CD4-positive, alpha-beta memory T cell (primary cell): ENCODE measurements around the gene ATF7. TPM values are rescaled to one million over a fixed set of nuclear protein-coding genes. Genes with fewer than 3 reads are reported as not detected.

Experiments
- CTCF ChIA-PET: fragments of 350-600 bp; sonication (Branson Sonifier 250); formaldehyde crosslinking; loops from one replicate; lab custom pipeline; 2021; ENCODE audit warnings: inconsistent platforms; ENCODE audit not compliant: partially characterized antibody; lab: Charles Lee
- POLR2A ChIA-PET: fragments of 350-600 bp; sonication (Branson Sonifier 250); formaldehyde crosslinking; loops from one replicate; lab custom pipeline; 2021; ENCODE audit not compliant: partially characterized antibody; lab: Charles Lee
- DNase-seq, 5 donors: peaks; one replicate each; pipeline versions ENCODE4 v3.0.0 to v3.0.0-alpha.2; 2020 to 2022; ENCODE audit warnings: mixed read lengths in 1 of 5
- H3K27ac ChIP-seq: one replicate; pipeline ENCODE4 v1.7.0; 2013; ENCODE audit warnings: low read depth, low read length
- H3K27me3 ChIP-seq: 2 replicates; pipeline ENCODE4 v1.7.0; 2013; ENCODE audit warnings: mild to moderate bottlenecking, low read length, moderate library complexity; ENCODE audit not compliant: insufficient read depth
- H3K36me3 ChIP-seq: 2 replicates; pipeline ENCODE4 v1.7.0; 2013; ENCODE audit warnings: mild to moderate bottlenecking, low read length, moderate library complexity; ENCODE audit not compliant: insufficient read depth
- H3K4me1 ChIP-seq: 2 replicates; pipeline ENCODE4 v1.7.0; 2013; ENCODE audit warnings: mild to moderate bottlenecking, low read length, moderate library complexity; ENCODE audit not compliant: insufficient read depth
- H3K4me3 ChIP-seq, 2 donors: one replicate each; pipeline ENCODE4 v1.7.0; 2013; ENCODE audit warnings: low read length in 2 of 2, mild to moderate bottlenecking in 1 of 2
- H3K9me3 ChIP-seq, 2 donors: one replicate each; pipeline ENCODE4 v1.7.0; 2013; ENCODE audit warnings: low read length in 2 of 2, control low read depth in 1 of 2; ENCODE audit not compliant: control insufficient read depth in 1 of 2
- H3K27ac Mint-ChIP-seq, 7 donors: one replicate each; pipeline ENCODE4 v1.8.0; 2020 to 2021; ENCODE audit warnings: mixed read lengths in 7 of 7, mild to moderate bottlenecking in 6 of 7, inconsistent platforms in 3 of 7, moderate library complexity in 3 of 7
- H3K27me3 Mint-ChIP-seq, 2 donors: one replicate each; pipeline ENCODE4 v1.8.0; 2020 to 2021; ENCODE audit warnings: mixed read lengths in 2 of 2
- H3K36me3 Mint-ChIP-seq, 2 donors: one replicate each; pipeline ENCODE4 v1.8.0; 2020 to 2021; ENCODE audit warnings: mixed read lengths in 2 of 2, inconsistent platforms in 1 of 2, mild to moderate bottlenecking in 1 of 2
- H3K4me1 Mint-ChIP-seq, 4 donors: one replicate each; pipeline ENCODE4 v1.8.0; 2020 to 2021; ENCODE audit warnings: mixed read lengths in 4 of 4, mild to moderate bottlenecking in 1 of 4
- H3K4me3 Mint-ChIP-seq, 8 donors: one replicate each; pipeline ENCODE4 v1.8.0; 2020 to 2021; ENCODE audit warnings: mixed read lengths in 8 of 8, mild to moderate bottlenecking in 7 of 8, moderate library complexity in 6 of 8, inconsistent platforms in 3 of 8
- H3K9me3 Mint-ChIP-seq, 8 donors: one replicate each; pipeline ENCODE4 v1.8.0; 2020 to 2021; ENCODE audit warnings: mixed read lengths in 8 of 8, mild to moderate bottlenecking in 5 of 8, inconsistent platforms in 3 of 8, moderate library complexity in 1 of 8
- intact Hi-C: fragments of 100-400 bp; cut with micrococcal nuclease; formaldehyde crosslinking; loops from one replicate; pipeline ENCODE4 v1.15.1; 2023
- polyA plus RNA-seq, 2 donors: library from polyadenylated mRNA; unstranded; fragments of 300-500 nt; fragmentation: Illumina TruSeq; gene quantifications; one replicate each; pipeline ENCODE4 v1.2.3, GENCODE V29; 2021
- total RNA-seq, 2 experiments: library from RNA; stranded (reverse); gene quantifications; one replicate each; pipeline ENCODE4 v1.2.3, GENCODE V29; 2021

The ATF7 gene
- 10 to 100 TPM; 26.8 to 35.8 TPM for total RNA-seq
- 10 to 100 TPM; 16.3 to 16.4 TPM for polyA plus RNA-seq

DNA sequence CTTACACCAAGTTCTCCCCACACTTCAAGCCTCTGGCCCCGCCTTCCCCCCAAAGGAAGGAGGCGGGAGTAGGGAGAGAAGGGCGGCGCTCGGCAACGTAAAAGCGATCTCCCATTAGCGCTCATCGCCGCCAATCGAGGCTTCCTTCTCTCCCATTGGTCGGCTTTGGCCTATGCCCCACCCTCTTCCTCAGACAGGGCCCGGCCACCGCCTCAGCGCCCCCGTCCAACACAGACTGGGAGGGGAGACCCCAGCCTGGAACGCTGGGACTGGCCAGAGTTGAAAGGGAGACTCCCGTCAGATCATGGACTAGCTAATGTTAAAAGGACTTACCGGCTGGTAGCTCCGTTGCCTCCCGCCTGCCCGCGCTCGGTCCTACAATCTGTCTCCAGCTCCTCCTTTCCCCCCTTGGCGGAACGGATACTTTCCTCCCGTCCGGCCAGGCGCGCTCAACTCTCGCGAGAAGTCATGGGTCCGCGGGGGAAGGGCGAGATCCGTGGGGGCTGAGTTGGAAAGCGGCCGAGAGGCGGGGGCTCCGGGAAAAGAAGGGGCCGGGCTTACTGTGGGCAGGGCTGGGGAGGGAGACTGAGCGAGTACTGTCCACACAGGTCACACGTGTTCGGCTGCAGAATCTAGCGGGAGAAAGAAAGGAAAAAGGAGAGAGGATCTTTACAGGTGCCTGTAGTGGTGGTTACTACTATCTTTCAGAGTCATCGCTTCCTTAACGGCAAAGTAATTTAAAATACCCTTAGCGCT is at the start of gene ATF7:
Gene ATF7 (minus strand): TSS at position 437 of the 756 bp plus-strand sequence. CDS start 25,382 bp downstream, outside the sequence.
- intact Hi-C loops: loop anchor here (1.0 kb wide), 4 partner anchors 50 to 620 kb away; partner anchors contain the start of genes ATP5MC2, CALCOCO1, EIF4B and TARBP2
- ChIA-PET CTCF (interaction anchor here (0.7 to 2.2 kb wide), 6 partner anchors 10 to 121 kb away, joined by 3 to 13 read pairs (median 4); partner anchors contain the start of gene ATP5MC2), POLR2A (interaction anchor here (0.9 to 5.9 kb wide), 6 partner anchors 10 to 1805 kb away, joined by 3 to 38 read pairs (median 4); partner anchors contain the start of genes ATP5MC2, SP1 and TARBP2)
- H3K27me3 ChIP-seq: no peaks in the 10 kb centered on the region
- no peaks in the 10 kb centered on the region for H3K27me3 Mint-ChIP-seq
- peak within 1 kb of the TSS; percentile 89 to 99 (median 98) for H3K27ac Mint-ChIP-seq
- peak within 1 kb of the TSS; percentile 98 to 99 (median 98) for H3K4me3 Mint-ChIP-seq
- H3K27ac ChIP-seq: peak within 1 kb of the TSS; percentile 83
- H3K9me3 Mint-ChIP-seq: peaks cover 0 to 2% (median 0%) of the 10 kb centered on the region in 8 donors
- H3K4me1 ChIP-seq: peaks cover 37% of the 10 kb centered on the region
- peaks cover 0 to 17% of the 10 kb centered on the region in 2 donors for H3K36me3 Mint-ChIP-seq
- no peaks in the 10 kb centered on the region for H3K9me3 ChIP-seq
- DNase-seq: peak; percentile 97 to 100 (median 98)
- peaks cover 35 to 57% (median 46%) of the 10 kb centered on the region in 4 donors for H3K4me1 Mint-ChIP-seq
- peak within 1 kb of the TSS; percentile 84 to 96 for H3K4me3 ChIP-seq
- no peaks in the 10 kb centered on the region for H3K36me3 ChIP-seq

- peaks cover 0 to 2% (median 0%) of the 10 kb centered on the region in 8 donors for H3K9me3 Mint-ChIP-seq
- peak overlapping the region; percentile 91 to 98 (median 95) for H3K4me3 Mint-ChIP-seq
- Histone ChIP-seq H3K36me3 (peaks cover 27% of the 10 kb centered on the region), H3K4me3 (peak overlapping the region; percentile 82 to 89), H3K4me1 (peaks cover 36% of the 10 kb centered on the region), H3K27ac (peak overlapping the region; percentile 59), H3K9me3 (no peaks in the 10 kb centered on the region), H3K27me3 (peaks cover 8% of the 10 kb centered on the region)
- peak overlapping the region; percentile 93 to 98 (median 97) for H3K27ac Mint-ChIP-seq
- peaks cover 9 to 42% of the 10 kb centered on the region in 2 donors for H3K36me3 Mint-ChIP-seq
- intact Hi-C loops: loop anchor here (5.0 kb wide), 1 partner anchor 378 kb away; the partner anchor contains the start of genes MYG1 and PFDN5
- POLR2A ChIA-PET: interaction anchor here (0.6 to 3.6 kb wide), 14 partner anchors 11 to 330 kb away, joined by 3 to 38 read pairs (median 4); partner anchors contain the start of genes ATF7, CALCOCO1, CISTR and MAP3K12
- DNase-seq: no peak
- peaks cover 18 to 41% (median 32%) of the 10 kb centered on the region in 4 donors for H3K4me1 Mint-ChIP-seq
- peaks cover 14 to 15% of the 10 kb centered on the region in 2 donors for H3K27me3 Mint-ChIP-seq
- CTCF ChIA-PET: interaction anchor here (1.0 to 5.5 kb wide), 20 partner anchors 7 to 669 kb away, joined by 3 to 38 read pairs (median 6); partner anchors contain the start of genes ATF7, CALCOCO1 and EIF4B
Measured at GRCh38 chr12:53674977-53675700, 49.0 kb upstream of the ATF7 start.

DNA sequence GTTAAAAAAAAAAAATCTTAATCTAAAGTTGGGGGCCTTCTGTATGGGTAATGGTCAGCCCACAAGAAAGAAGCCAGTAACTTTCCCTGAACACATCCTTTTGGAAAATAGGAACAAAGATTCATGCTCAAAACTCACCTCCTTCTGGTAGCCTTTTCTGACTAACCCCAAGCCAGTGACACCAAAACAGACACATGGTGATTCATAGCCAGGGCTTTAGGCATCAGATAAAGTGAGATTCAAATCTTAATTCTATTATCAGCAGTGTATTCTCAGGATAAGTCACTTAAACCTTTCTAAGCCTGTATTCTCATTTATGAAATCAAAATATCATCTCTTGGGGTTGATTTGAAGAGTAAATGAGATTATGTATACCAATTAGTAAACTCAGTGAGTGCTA is 44.8 kb upstream of the ATF7 start:
- H3K4me3 Mint-ChIP-seq: no peak overlapping the region
- intact Hi-C loops: no loop called here
- peaks cover 47% of the 10 kb centered on the region for H3K36me3 ChIP-seq
- peaks cover 25% of the 10 kb centered on the region for H3K4me1 ChIP-seq
- no peaks in the 10 kb centered on the region for H3K27me3 ChIP-seq
- H3K27ac Mint-ChIP-seq: peak overlapping the region in 2 of 7 donors; percentile 22 to 59
- CTCF ChIA-PET: no interaction called here
- H3K4me3 ChIP-seq: no peak overlapping the region
- no peak overlapping the region for H3K27ac ChIP-seq
- POLR2A ChIA-PET: no interaction called here
- DNase-seq: no peak
- H3K9me3 ChIP-seq: no peaks in the 10 kb centered on the region
- peaks cover 0 to 2% of the 10 kb centered on the region in 2 donors for H3K27me3 Mint-ChIP-seq
- H3K4me1 Mint-ChIP-seq: peaks cover 16 to 38% (median 29%) of the 10 kb centered on the region in 4 donors
- H3K9me3 Mint-ChIP-seq: no peaks in the 10 kb centered on the region
- peaks cover 25 to 62% of the 10 kb centered on the region in 2 donors for H3K36me3 Mint-ChIP-seq

GRCh38 chr12:53670308-53670707 is 44.1 kb upstream of the ATF7 start:
- DNase-seq: no peak
- ChIA-PET CTCF (no interaction called here), POLR2A (interaction anchor here (0.9 kb wide), 1 partner anchor 9 kb away, joined by 3 read pairs; no protein-coding TSS in a partner anchor)
- peaks cover 22% of the 10 kb centered on the region for H3K4me1 ChIP-seq
- no peak overlapping the region for H3K4me3 Mint-ChIP-seq
- H3K36me3 ChIP-seq: peaks cover 51% of the 10 kb centered on the region
- H3K9me3 ChIP-seq: no peaks in the 10 kb centered on the region
- peaks cover 31 to 62% of the 10 kb centered on the region in 2 donors for H3K36me3 Mint-ChIP-seq
- intact Hi-C loops: no loop called here
- no peaks in the 10 kb centered on the region for H3K9me3 Mint-ChIP-seq
- H3K27ac Mint-ChIP-seq: no peak overlapping the region
- H3K27me3 Mint-ChIP-seq: no peaks in the 10 kb centered on the region
- no peak overlapping the region for H3K4me3 ChIP-seq
- H3K4me1 Mint-ChIP-seq: peaks cover 18 to 36% (median 24%) of the 10 kb centered on the region in 4 donors
- no peaks in the 10 kb centered on the region for H3K27me3 ChIP-seq
- no peak overlapping the region for H3K27ac ChIP-seq

GRCh38 chr12:53667080-53667479 is 40.9 kb upstream of the ATF7 start:
- no peak overlapping the region for H3K27ac ChIP-seq
- Mint-ChIP-seq H3K4me1 (peaks cover 7 to 24% (median 10%) of the 10 kb centered on the region in 4 donors), H3K9me3 (no peaks in the 10 kb centered on the region), H3K36me3 (peaks cover 51 to 68% of the 10 kb centered on the region in 2 donors), H3K27me3 (no peaks in the 10 kb centered on the region), H3K27ac (no peak overlapping the region), H3K4me3 (no peak overlapping the region)
- ChIA-PET CTCF (interaction anchor here (1.1 to 1.4 kb wide), 2 partner anchors 9 to 76 kb away, joined by 3 to 6 read pairs; partner anchors contain the start of gene ATP5MC2), POLR2A (interaction anchor here (0.7 kb wide), 1 partner anchor 345 kb away, joined by 5 read pairs; no protein-coding TSS in a partner anchor)
- intact Hi-C loops: no loop called here
- no peak overlapping the region for H3K4me3 ChIP-seq
- H3K9me3 ChIP-seq: no peaks in the 10 kb centered on the region
- peaks cover 46% of the 10 kb centered on the region for H3K36me3 ChIP-seq
- H3K27me3 ChIP-seq: no peaks in the 10 kb centered on the region
- no peak for DNase-seq
- H3K4me1 ChIP-seq: peaks cover 7% of the 10 kb centered on the region

- Histone ChIP-seq H3K4me3 (no peak overlapping the region), H3K4me1 (no peaks in the 10 kb centered on the region), H3K27ac (no peak overlapping the region), H3K36me3 (peaks cover 32% of the 10 kb centered on the region), H3K9me3 (no peaks in the 10 kb centered on the region), H3K27me3 (no peaks in the 10 kb centered on the region)
- H3K4me3 Mint-ChIP-seq: no peak overlapping the region
- no peaks in the 10 kb centered on the region for H3K27me3 Mint-ChIP-seq
- peak overlapping the region in 1 of 7 donors; percentile 19 for H3K27ac Mint-ChIP-seq
- H3K9me3 Mint-ChIP-seq: no peaks in the 10 kb centered on the region
- no peak for DNase-seq
- H3K36me3 Mint-ChIP-seq: peaks cover 40 to 59% of the 10 kb centered on the region in 2 donors
- intact Hi-C loops: no loop called here
- CTCF ChIA-PET: no interaction called here
- peaks cover 0 to 14% (median 4%) of the 10 kb centered on the region in 4 donors for H3K4me1 Mint-ChIP-seq
- POLR2A ChIA-PET: no interaction called here
Measured at GRCh38 chr12:53664936-53665335, 38.8 kb upstream of the ATF7 start.
